NCI-H146 treated with DMSO at 0.1 percent for 48 hours (cell line): ENCODE results near the gene PEX19.

ENCODE experiments used
- DNase-seq: peaks from one replicate; lab custom pipeline; 2025; ENCODE audit not compliant: unreplicated experiment; lab: John Stamatoyannopoulos, UW

PEX19 gene

GRCh38 chr1:160243767-160244166 lies 41.2 kb downstream of the PEX19 start:
- DNase-seq: no peak

GRCh38 chr1:160239582-160240299 lies 45.2 kb downstream of the PEX19 start:
- DNase-seq: no peak

- no peak for DNase-seq
Measured at GRCh38 chr1:160238408-160238807, 46.5 kb downstream of the PEX19 start.

- DNase-seq: no peak
Measured at GRCh38 chr1:160237558-160237957, 47.4 kb downstream of the PEX19 start.

GRCh38 chr1:160236806-160237205 lies 48.1 kb downstream of the PEX19 start:
- DNase-seq: no peak

GRCh38 chr1:160232911-160233310 lies 52.0 kb downstream of the PEX19 start:
- DNase-seq: no peak

GRCh38 chr1:160228431-160228830 lies 56.5 kb downstream of the PEX19 start:
- DNase-seq: no peak

GRCh38 chr1:160227561-160227960 lies 57.4 kb downstream of the PEX19 start:
- no peak for DNase-seq

GRCh38 chr1:160227034-160227433 lies 57.9 kb downstream of the PEX19 start:
- no peak for DNase-seq
